Stimulated activated memory B cell treated with anti-CD40 and anti-IgM and Interleukin-4, amounts not matched to agents 10 μg/mL and 1 μg/mL and 100 μg/mL, for 72 hours (primary cell): ENCODE measurements around the gene STK11IP.

Experiments used
- ATAC-seq: fragments of 150-1000 bp; cut with Tn5 transposase; 2 replicates; pipeline ENCODE4 v1.10.0; 2021
- H3K27ac Mint-ChIP-seq: one replicate; pipeline ENCODE4 v1.8.0; 2022; ENCODE audit warnings: mild to moderate bottlenecking, mixed read lengths
- H3K27me3 Mint-ChIP-seq: one replicate; pipeline ENCODE4 v1.8.0; 2022; ENCODE audit warnings: mixed read lengths
- H3K36me3 Mint-ChIP-seq: one replicate; pipeline ENCODE4 v1.8.0; 2022; ENCODE audit warnings: mixed read lengths
- H3K4me1 Mint-ChIP-seq: one replicate; pipeline ENCODE4 v1.8.0; 2022; ENCODE audit warnings: mixed read lengths
- H3K4me3 Mint-ChIP-seq: one replicate; pipeline ENCODE4 v1.8.0; 2022; ENCODE audit warnings: mild to moderate bottlenecking, moderate library complexity, mixed read lengths
- H3K9me3 Mint-ChIP-seq: one replicate; pipeline ENCODE4 v1.8.0; 2022; ENCODE audit warnings: mixed read lengths

The STK11IP gene

DNA sequence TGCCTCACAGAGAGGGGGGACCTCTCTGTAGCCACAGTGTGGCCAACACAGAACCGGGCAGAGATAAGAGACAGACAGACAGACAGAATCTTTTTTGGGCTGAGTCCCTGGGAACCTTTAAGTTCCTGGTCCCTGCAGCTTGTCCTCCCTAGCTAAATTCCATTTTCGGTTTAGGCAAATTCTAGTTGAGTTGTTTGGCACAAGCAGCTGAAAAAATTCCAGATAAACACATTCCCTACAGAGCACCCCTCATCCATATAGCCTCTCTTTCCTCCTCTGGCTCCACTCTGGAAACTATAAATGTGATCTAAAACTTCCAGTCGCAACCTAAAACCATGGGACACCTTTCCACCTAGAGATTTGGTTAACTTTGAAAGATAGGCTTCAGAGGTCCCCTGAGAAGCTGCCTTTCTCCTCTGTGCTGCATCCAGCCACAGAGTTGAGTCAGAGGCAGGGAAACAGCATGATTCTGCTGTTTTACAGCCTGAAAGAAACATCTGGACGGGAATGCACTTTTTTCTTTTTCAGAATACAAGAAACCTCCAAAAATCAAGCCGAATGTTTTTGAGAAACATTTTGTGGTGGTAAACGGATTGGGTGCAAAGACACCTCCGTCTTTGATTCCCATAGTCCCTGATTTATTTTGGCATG is 60.7 kb downstream of the STK11IP start:
- no peak overlapping the region for H3K4me3 Mint-ChIP-seq
- no peak for ATAC-seq
- H3K27me3 Mint-ChIP-seq, result peaks cover 24% of the 10 kb centered on the region
- no peaks in the 10 kb centered on the region for H3K36me3 Mint-ChIP-seq
- H3K9me3 Mint-ChIP-seq, result peaks cover 24% of the 10 kb centered on the region
- no peak overlapping the region for H3K27ac Mint-ChIP-seq
- H3K4me1 Mint-ChIP-seq, result no peaks in the 10 kb centered on the region

DNA sequence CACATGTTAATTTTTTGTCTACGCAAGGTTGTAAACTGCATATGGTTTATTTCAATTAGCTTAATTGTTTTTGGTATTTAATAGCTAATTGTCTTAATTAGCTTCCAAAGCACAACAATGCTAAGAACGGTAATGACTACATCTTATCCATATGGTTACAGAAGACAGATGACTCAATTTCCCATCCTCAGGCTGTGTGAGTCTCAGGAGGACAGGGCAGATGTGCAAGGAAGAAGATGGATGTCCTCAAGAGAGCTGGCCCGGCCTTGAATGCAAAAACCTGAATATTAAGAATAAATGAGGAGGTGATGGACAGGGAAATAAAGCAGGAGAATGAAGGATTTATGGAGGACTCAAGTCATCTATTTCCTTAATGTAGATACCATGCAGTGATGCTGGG is 61.2 kb downstream of the STK11IP start:
- Mint-ChIP-seq H3K9me3 (peaks cover 28% of the 10 kb centered on the region), H3K27me3 (peaks cover 30% of the 10 kb centered on the region), H3K36me3 (no peaks in the 10 kb centered on the region), H3K4me3 (no peak overlapping the region), H3K4me1 (no peaks in the 10 kb centered on the region), H3K27ac (no peak overlapping the region)
- no peak for ATAC-seq

DNA sequence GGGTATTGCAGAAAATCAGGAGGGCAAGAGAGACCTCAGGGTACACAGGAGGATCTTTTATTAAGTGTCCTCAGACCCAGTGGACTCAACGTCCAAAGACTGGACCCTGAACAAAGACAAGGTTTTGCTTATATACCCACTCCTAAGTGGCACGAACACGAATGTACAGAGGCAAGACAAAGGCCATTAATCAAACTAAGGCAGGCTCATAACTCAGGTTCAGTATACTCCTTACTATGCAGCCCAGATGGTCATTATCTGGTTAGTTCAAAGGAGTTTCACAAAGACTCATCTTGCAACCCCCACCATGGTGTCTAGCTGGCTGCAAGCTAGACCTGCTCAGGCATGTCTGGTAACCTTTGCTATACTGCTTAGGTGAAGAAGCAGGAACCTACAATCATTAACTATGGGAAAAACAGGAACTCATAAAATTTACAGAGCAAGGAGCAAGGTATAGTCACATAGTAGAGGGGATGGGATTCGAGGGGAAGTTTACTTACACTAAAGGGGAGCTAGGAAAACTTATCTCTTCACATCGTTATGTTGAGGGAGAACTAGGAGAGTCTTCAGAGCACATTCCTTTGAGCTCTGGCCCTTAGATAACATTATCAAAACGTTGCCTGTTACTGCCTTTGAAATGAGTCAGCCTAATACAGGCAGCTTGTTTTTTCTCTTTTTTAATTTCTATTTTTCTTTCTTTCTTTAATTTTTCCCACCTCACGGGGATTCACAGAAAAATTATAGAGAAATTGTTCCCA is 63.7 kb downstream of the STK11IP start:
- no peaks in the 10 kb centered on the region for H3K4me1 Mint-ChIP-seq
- peak; percentile 61 for ATAC-seq
- H3K36me3 Mint-ChIP-seq, result no peaks in the 10 kb centered on the region
- no peak overlapping the region for H3K4me3 Mint-ChIP-seq
- H3K27me3 Mint-ChIP-seq, result peaks cover 37% of the 10 kb centered on the region
- H3K27ac Mint-ChIP-seq, result no peak overlapping the region
- peaks cover 26% of the 10 kb centered on the region for H3K9me3 Mint-ChIP-seq

DNA sequence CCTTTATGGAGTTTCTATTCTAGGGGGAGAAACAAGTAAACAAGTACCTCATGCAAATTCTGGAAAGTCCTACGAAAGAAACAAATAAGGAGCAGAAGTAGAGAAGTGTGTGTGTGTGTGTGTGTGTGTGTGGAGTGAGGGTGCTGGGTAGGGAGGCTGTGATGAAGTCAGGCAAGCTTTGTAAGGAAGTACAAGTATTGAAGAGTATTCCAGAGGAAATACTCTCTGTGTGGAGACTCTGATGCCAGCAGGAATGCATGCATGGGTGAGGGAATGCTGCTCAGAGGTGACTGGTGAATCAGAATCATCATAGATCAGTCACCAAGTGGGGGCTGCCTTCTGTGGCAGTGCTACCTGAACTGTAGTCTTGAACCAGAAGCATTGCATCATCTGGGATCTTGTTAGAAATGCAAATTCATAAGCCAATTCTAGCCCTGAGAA is 64.3 kb downstream of the STK11IP start:
- H3K27me3 Mint-ChIP-seq, result peaks cover 41% of the 10 kb centered on the region
- H3K27ac Mint-ChIP-seq, result no peak overlapping the region
- peaks cover 24% of the 10 kb centered on the region for H3K9me3 Mint-ChIP-seq
- no peak for ATAC-seq
- H3K4me1 Mint-ChIP-seq, result no peaks in the 10 kb centered on the region
- H3K4me3 Mint-ChIP-seq, result no peak overlapping the region
- H3K36me3 Mint-ChIP-seq, result no peaks in the 10 kb centered on the region

DNA sequence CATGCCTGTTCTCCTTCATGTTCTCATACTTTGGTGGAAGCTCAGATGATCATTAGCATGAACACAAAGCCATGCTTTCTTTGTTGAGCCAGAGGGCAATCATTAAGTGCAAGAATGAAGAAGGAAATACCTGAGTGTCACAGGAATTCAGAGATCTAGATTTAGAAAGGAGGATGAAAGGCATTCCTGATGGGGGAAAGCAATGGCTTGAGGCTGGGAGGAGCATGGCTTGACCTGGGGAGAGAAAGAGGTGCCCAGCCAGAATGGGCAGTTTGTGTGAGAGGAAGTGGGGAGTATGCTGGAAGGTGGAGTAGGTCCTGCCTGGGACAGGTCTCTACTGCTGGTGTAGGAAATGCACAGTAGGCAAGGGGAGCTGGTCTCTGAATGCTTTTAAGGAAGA is 64.9 kb downstream of the STK11IP start:
- no peak overlapping the region for H3K27ac Mint-ChIP-seq
- no peak overlapping the region for H3K4me3 Mint-ChIP-seq
- no peaks in the 10 kb centered on the region for H3K4me1 Mint-ChIP-seq
- no peak for ATAC-seq
- peaks cover 24% of the 10 kb centered on the region for H3K9me3 Mint-ChIP-seq
- peaks cover 41% of the 10 kb centered on the region for H3K27me3 Mint-ChIP-seq
- H3K36me3 Mint-ChIP-seq, result no peaks in the 10 kb centered on the region

DNA sequence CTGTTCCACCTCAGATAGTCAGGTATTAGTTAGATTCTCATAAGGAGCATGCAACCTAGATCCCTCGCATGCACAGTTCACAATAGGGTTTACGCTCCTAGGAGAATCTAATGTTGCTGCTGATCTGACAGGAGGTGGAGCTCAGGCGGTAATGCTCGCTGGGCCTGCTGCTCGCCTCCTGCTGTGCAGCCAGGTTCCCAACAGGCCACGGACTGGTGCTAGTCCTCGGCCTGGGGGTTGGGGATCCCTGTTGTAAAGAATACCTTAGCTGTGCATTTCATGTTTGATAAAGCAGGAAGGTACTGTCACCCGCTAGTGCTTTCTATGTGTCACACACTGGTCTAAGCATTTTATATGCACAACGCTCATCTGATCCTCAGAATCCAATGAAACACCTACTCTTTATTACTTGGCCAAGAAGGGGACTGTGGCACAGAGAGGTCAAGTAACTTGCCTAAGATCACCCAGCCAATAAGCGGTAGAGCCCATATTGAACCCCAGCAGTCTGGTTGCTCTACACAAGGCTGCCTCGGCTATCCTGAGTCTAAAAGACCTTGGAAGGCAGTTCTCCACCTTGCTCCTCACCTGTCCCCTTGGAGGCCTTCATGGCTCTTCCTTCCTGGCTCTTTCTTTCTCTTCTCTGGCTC is 65.6 kb downstream of the STK11IP start:
- Mint-ChIP-seq H3K36me3 (no peaks in the 10 kb centered on the region), H3K4me1 (no peaks in the 10 kb centered on the region), H3K9me3 (peaks cover 24% of the 10 kb centered on the region), H3K27ac (no peak overlapping the region), H3K27me3 (peaks cover 41% of the 10 kb centered on the region), H3K4me3 (no peak overlapping the region)
- no peak for ATAC-seq

DNA sequence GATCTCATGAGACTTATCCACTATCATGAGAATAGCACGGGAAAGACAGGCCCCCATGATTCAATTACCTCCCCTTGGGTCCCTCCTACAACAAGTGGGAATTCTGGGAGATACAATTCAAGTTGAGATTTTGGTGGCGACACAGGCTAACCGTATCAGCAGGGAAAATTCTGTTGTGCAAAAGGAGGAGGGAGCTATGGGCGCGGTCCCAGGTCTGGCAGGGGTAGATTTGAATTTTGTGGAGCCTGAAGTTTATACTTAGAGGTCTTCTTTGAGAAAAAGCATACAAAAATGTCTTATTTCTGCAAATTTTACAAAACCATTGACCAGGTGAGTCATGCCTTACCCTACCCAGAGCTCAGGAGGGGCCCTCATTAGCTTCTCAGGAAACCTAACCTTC is 66.4 kb downstream of the STK11IP start:
- Mint-ChIP-seq H3K36me3 (no peaks in the 10 kb centered on the region), H3K4me3 (no peak overlapping the region), H3K27me3 (peaks cover 41% of the 10 kb centered on the region), H3K9me3 (peaks cover 24% of the 10 kb centered on the region), H3K4me1 (no peaks in the 10 kb centered on the region), H3K27ac (no peak overlapping the region)
- ATAC-seq, result no peak

DNA sequence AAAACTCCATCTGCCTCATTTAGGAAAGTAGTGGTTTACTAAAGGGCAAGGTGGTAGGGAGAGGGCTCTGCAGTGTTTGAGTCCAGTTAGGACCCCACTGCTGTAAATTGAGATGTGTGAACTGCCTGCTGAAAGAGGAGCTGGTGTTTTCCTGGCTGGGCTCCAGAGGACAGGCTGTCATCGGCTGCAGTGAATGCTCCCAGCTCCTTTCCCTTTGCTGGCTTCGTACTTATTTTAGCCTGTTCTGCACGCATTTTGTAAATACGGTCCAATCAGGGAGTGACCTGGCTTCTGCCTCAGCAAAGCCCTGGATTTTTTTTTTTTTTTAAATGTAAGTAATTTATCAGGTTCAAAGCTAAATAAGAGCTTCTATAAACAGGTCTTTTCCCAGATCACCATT is 67.3 kb downstream of the STK11IP start:
- peaks cover 22% of the 10 kb centered on the region for H3K9me3 Mint-ChIP-seq
- H3K27me3 Mint-ChIP-seq, result peaks cover 41% of the 10 kb centered on the region
- no peak overlapping the region for H3K4me3 Mint-ChIP-seq
- no peaks in the 10 kb centered on the region for H3K4me1 Mint-ChIP-seq
- H3K36me3 Mint-ChIP-seq, result no peaks in the 10 kb centered on the region
- no peak for ATAC-seq
- no peak overlapping the region for H3K27ac Mint-ChIP-seq

DNA sequence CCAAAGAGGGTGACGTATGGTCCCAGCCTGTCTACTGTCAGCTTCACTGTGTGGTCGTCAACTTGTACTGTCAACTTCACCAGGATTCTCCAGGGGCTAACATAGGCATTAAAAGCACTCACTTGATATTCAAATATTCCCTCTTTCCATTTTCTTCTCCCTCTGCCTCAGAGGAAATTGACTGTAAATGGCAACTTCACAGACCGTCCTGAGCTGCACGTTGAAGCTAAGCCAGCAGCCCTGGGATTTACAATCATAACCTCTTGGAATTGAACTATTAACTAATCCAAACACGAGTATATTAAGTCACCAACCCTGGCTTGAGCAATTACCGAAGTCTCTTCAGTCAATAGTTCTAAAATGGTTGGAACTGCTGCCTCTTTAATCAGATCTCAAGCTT is 68.3 kb downstream of the STK11IP start:
- no peak overlapping the region for H3K27ac Mint-ChIP-seq
- no peak for ATAC-seq

More for the DNA sequence above, 68.3 kb downstream of the STK11IP start:
- Mint-ChIP-seq H3K9me3 (peaks cover 16% of the 10 kb centered on the region), H3K27me3 (peaks cover 41% of the 10 kb centered on the region), H3K36me3 (no peaks in the 10 kb centered on the region), H3K4me3 (no peak overlapping the region), H3K4me1 (no peaks in the 10 kb centered on the region)
